ENCODE data around the gene ZNF213.

- TF ChIP-seq YY1 (IDR thresholded peaks at IDR 0.05; ENCODE audit: insufficient read depth, insufficient read length) (no peak), ZNF274 (IDR thresholded peaks at IDR 0.05; ENCODE audit: low read depth, low read length) (no peak), SUZ12 (IDR thresholded peaks at IDR 0.05; ENCODE audit: extremely low read depth, insufficient read depth, insufficient read length) (no peak)
Measured at GRCh38 chr16:3112058-3112880, 22.6 kb upstream of the ZNF213 start, which contains the start of gene ZNF205.

Data from NT2/D1 (cell line).